ENCODE results near the gene SMIM1. TPM values are rescaled to one million over a fixed set of nuclear protein-coding genes. Genes with fewer than 3 reads are reported as not detected.

The SMIM1 gene
- total RNA-seq, 1 donor from 2014 or later: not detected

DNA sequence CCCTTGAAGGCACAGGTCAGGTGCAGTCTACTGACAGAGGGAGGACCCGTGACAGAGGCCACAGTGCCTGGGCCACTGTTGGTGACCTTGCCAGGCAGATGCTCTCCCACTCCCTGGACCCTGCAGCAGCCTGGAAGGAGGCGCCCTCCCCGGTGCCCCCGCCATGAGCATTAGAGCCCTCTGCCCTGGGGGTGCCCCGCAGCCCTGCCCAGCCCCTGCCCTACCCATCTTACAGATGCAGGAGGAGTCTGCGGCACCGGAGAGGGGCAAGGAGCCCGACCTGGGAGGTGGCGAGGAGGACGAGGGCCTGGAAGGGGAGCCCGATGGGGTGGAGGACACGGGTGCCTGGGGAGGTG, 9.7 kb upstream of the SMIM1 start:
- H3K36me3 ChIP-seq (ENCODE audit: control insufficient read depth, insufficient read depth, low read length): no peaks in the 10 kb centered on the region
- no peak for DNase-seq (ENCODE audit: low read depth)
- TF ChIP-seq, protein P1, sequence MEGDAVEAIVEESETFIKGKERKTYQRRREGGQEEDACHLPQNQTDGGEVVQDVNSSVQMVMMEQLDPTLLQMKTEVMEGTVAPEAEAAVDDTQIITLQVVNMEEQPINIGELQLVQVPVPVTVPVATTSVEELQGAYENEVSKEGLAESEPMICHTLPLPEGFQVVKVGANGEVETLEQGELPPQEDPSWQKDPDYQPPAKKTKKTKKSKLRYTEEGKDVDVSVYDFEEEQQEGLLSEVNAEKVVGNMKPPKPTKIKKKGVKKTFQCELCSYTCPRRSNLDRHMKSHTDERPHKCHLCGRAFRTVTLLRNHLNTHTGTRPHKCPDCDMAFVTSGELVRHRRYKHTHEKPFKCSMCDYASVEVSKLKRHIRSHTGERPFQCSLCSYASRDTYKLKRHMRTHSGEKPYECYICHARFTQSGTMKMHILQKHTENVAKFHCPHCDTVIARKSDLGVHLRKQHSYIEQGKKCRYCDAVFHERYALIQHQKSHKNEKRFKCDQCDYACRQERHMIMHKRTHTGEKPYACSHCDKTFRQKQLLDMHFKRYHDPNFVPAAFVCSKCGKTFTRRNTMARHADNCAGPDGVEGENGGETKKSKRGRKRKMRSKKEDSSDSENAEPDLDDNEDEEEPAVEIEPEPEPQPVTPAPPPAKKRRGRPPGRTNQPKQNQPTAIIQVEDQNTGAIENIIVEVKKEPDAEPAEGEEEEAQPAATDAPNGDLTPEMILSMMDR (IDR thresholded peaks at IDR 0.05; ENCODE audit: insufficient read depth, low read length, poor library complexity, severe bottlenecking): no peak
- H3K27me3 ChIP-seq (ENCODE audit: control insufficient read depth, insufficient read depth, low read length): peaks cover 24% of the 10 kb centered on the region
- H3K4me3 ChIP-seq (ENCODE audit: low read depth, low read length): no peak overlapping the region

DNA sequence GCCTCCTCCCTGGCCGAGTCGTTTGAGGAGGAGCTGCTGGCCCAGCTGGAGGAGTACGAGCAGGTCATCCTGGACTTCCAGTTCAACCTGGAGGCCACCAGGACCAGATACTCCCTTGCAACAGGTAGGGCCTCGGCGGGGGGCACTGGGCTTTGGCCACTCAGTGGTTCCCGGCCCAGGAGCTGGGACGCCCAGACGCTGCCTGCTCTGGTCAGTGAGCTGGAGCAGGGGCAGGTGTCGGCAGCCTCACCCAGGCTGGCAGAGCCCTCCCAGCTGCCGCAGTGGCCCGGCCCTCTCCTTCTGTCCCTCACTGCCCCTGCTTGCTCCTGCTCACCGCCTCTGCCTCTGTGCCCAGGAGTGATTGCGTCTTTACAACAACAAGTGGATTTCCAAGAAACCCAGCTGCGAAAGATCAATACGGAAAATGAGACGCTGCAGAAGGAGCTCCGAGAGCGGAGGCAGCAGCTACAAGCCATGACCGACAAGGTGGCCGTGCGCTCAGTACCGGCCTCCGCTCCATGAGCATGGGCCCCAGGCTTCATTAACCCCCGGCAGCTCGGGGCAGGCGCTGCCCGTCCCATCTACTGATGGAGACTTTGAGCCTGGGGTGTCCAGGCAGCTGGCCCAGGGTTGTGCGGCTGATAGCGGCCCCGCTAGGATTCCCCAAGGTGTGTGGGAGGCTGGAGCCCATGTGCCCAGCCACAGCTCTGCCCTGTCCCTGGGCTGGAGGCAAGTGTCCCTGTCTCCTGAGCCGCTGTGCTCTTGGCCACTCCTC, 9.0 kb upstream of the SMIM1 start:
- H3K27me3 ChIP-seq (ENCODE audit: control insufficient read depth, insufficient read depth, low read length): peaks cover 24% of the 10 kb centered on the region
- DNase-seq (ENCODE audit: low read depth): no peak
- TF ChIP-seq, protein P1 (IDR thresholded peaks at IDR 0.05; ENCODE audit: insufficient read depth, low read length, poor library complexity, severe bottlenecking): no peak

DNA sequence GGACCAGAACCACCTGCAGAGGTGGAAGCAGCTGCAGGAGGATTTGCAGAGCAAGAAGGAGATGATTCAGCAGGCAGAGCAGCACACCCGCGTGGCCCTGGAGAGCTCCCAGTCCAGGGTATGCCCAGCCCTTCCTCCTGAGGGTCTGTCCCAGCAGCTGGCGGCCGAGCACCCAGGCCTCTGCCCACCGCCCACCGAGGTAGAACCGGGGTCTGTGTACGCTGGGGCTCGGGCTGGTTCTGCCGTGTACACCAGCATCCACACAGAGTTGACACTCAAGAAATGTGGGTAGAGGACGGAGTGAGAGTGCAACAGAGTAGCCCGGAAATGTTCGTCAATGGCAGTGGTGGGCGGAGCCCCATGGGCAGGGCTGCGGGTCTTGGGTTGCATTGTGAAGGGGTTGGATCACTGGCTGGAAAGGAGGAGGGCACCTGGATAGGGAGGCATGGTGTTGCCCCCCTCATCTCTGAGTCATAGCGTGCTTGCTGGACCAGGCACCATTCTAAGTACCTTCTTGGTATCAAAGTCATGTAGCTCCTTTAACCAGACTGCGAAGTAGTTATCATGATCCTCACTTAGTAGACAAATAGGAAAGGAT, 5.1 kb upstream of the SMIM1 start:
- Histone ChIP-seq H3K27me3 (ENCODE audit: control insufficient read depth, insufficient read depth, low read length) (peaks cover 28% of the 10 kb centered on the region), H3K36me3 (ENCODE audit: control insufficient read depth, insufficient read depth, low read length) (no peaks in the 10 kb centered on the region), H3K4me3 (ENCODE audit: low read depth, low read length) (no peak overlapping the region)
- DNase-seq (ENCODE audit: low read depth): no peak
- TF ChIP-seq, protein P1 (IDR thresholded peaks at IDR 0.05; ENCODE audit: insufficient read depth, low read length, poor library complexity, severe bottlenecking): no peak

More for the DNA sequence above, 9.0 kb upstream of the SMIM1 start:
- Histone ChIP-seq H3K4me3 (ENCODE audit: low read depth, low read length) (no peak overlapping the region), H3K36me3 (ENCODE audit: control insufficient read depth, insufficient read depth, low read length) (no peaks in the 10 kb centered on the region)

DNA sequence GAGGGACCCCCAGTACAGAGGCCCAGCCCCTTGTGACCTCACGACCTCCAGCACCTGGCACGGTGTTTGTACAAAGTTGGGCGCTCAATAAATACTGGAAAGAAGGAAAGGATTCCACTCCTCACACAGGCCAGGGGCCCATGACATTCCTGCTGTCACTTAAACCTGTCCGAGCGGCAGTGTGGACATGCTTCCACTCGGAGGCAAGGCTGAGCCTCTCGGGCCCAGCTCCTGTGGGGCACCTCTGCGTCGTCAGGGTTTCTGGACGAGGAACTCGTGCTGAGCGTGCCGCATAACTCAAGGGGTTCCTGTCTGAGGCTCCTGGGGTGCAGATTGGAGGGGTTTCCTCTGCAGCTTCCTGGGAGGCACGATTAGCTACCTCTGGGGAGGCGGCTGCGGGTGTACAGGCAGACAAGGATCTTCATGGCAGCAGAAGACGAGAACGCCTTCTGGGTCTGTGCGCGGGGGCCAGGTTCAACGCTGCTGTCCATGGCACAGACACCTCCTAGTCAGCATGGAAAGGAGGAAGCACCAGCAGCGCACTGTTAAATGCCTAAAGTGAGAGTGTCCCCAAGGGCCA, 3.6 kb upstream of the SMIM1 start:
- DNase-seq (ENCODE audit: low read depth): no peak
- H3K36me3 ChIP-seq (ENCODE audit: control insufficient read depth, insufficient read depth, low read length): no peaks in the 10 kb centered on the region
- peaks cover 13% of the 10 kb centered on the region for H3K27me3 ChIP-seq (ENCODE audit: control insufficient read depth, insufficient read depth, low read length)
- no peak overlapping the region for H3K4me3 ChIP-seq (ENCODE audit: low read depth, low read length)
- TF ChIP-seq, protein P1 (IDR thresholded peaks at IDR 0.05; ENCODE audit: insufficient read depth, low read length, poor library complexity, severe bottlenecking): no peak

DNA sequence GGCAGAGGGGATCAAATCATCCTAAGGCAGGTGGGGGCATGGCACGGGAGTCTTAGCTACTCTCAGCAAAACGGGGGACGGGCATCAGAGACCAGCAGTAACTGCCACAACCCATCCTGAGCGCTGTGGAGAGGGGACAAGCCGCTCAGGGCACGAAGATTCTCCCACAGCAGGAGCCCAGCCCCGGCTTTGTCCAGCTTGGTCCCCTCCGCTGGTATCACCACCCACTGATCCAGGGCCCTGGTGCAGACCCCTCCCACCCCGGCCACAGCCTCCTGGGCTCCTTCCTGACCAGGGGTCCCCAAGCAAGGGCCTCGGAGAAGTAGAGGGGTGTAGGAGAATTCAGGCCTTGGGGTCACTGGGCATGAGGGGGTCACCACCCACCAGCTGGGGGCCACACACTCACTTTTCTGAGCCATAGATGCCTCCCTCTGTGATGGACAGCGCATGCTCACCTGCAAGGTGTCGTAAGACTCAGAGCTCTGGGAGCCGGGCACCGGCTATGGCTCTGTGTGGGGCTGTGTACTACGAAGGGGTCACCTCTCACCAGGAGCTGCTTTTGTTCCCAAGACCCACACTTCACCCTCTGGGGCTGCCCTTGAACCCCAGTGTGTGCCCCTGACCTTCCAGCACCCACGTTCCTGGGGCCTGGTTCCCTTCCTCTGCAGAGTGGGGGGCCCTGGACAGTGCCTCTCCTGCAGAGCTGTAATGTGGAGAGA, 2.3 kb upstream of the SMIM1 start:
- H3K4me3 ChIP-seq (ENCODE audit: low read depth, low read length): no peak overlapping the region
- TF ChIP-seq, protein P1 (IDR thresholded peaks at IDR 0.05; ENCODE audit: insufficient read depth, low read length, poor library complexity, severe bottlenecking): no peak
- no peak for DNase-seq (ENCODE audit: low read depth)
- H3K36me3 ChIP-seq (ENCODE audit: control insufficient read depth, insufficient read depth, low read length): no peaks in the 10 kb centered on the region
- H3K27me3 ChIP-seq (ENCODE audit: control insufficient read depth, insufficient read depth, low read length): peaks cover 8% of the 10 kb centered on the region
